GM10266 (cell line): ENCODE measurements around the gene CRY1.

Source experiments
- DNase-seq: peaks from one replicate; pipeline ENCODE4 v3.0.0; 2012; ENCODE audit errors: extremely low spot score
- TF ChIP-seq, protein P1 (sequence below): IDR thresholded peaks from 2 replicates; pipeline ENCODE4 v1.5.1; 2012; ENCODE audit warnings: mild to moderate bottlenecking, low read depth; ENCODE audit not compliant: control insufficient read depth, insufficient read depth; ENCODE audit errors: missing control alignments

Gene CRY1

DNA sequence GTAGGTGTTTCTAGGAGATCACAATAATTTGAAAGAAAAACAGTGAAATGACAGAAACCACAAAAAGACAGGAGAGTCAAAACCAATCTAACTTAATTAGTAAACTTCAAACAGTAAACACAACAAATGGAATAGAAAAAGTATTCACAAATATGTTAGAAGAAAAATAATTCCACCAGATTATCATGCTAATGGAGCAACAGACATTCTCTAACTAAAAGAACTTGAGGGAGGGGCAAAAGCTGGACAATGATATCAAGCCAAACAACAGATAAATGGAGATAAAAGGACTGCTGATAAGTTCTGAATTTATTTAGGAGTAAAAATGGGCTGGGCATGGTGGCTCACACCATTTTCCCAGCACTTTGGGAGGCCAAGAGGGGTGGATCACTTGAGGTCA is 28.7 kb downstream of the CRY1 start:
- no peak for DNase-seq

DNA sequence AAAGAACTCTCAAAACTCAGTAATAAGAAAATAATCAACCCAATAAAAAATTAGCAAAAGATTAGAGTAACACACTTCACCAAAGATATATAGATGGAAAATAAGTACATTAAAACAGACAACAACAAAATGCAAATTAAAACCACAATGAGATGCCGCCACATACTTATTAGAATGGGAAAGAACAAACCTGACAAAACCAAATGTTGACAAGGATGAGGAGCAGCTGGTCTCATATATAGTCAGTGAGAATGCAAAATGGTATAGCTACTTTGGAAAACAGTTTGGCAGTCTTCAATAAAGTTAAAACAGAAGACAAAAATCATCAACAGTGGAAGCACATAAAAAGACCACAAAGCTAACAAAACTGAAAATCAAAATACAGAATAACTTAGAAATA is 29.1 kb downstream of the CRY1 start:
- DNase-seq, result no peak
- TF ChIP-seq, protein P1, sequence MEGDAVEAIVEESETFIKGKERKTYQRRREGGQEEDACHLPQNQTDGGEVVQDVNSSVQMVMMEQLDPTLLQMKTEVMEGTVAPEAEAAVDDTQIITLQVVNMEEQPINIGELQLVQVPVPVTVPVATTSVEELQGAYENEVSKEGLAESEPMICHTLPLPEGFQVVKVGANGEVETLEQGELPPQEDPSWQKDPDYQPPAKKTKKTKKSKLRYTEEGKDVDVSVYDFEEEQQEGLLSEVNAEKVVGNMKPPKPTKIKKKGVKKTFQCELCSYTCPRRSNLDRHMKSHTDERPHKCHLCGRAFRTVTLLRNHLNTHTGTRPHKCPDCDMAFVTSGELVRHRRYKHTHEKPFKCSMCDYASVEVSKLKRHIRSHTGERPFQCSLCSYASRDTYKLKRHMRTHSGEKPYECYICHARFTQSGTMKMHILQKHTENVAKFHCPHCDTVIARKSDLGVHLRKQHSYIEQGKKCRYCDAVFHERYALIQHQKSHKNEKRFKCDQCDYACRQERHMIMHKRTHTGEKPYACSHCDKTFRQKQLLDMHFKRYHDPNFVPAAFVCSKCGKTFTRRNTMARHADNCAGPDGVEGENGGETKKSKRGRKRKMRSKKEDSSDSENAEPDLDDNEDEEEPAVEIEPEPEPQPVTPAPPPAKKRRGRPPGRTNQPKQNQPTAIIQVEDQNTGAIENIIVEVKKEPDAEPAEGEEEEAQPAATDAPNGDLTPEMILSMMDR, result no peak

More for the DNA sequence above, 28.7 kb downstream of the CRY1 start:
- TF ChIP-seq, protein P1, result no peak

DNA sequence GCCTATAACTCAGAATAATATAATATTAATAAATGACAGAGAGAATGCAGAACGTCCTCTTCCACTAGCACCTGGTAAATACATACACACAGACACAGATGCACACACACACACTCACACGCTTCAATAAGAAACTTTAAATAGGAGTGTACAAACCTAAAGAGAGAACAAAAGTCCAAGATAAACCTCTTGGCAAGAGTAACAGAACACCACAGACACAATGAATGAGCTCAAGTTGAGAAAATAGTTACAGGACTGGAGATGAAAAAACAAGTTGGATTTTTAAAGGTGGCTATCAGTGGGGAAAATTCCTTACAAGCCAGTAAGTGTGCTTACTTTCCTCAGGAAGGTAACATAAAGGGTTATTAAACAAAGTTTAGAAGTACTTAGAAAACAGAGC is 35.2 kb downstream of the CRY1 start:
- TF ChIP-seq, protein P1, result no peak

DNA sequence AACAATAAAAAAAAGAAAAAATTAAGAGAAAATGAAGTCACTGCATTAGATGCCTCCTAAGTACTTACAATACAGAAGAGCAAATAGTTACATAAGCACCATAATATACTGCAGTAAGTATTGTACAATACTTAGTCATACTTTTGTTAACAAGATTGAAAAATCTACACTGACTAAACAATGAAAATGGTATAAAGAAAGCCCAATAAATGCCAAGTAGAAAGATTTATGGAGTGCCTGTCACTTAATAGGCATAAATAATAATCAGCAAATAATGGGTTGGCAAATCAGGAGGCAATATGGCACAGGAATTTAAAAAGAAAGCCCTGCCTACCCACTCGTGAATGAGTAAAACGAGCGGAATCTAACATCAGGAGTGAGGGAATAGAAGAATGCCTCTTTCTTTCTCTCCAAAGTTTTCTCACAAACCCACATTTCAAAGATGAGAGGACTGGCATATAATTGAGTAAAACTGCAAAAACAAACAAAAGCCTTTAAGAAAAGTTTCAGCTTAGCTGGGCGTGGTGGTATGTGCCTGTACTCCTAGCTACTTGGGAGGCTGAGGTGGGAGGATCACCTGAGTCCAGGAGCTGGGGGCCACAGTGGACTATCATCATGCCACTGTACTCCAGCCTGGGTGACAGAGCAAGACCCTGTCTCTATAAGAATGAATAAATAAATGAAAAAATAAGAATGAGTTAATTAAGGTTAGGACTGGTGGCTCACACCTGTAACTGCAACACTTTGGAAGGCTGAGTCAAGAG is 36.1 kb downstream of the CRY1 start:
- TF ChIP-seq, protein P1, result no peak
- DNase-seq, result no peak

More for the DNA sequence above, 35.2 kb downstream of the CRY1 start:
- DNase-seq, result no peak

DNA sequence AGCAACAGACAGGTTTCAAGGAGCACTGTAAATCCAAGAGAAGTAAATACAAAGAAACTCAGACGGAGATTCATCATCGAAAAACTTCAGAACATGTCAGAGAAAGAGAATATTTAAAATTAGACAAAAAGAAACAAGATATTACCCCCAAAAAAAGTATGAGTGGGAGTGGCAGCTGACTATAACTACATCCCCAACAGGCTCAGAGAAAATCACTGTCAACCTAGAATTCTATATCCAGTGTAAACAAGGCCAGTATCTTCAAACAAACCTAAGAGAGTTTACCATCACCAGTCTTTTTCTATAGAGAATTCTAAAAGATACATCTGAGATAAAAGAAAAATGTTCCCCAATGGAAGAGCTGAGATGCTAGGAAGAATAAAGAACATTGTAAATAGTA is 39.6 kb downstream of the CRY1 start:
- no peak for DNase-seq
- TF ChIP-seq, protein P1, result no peak

DNA sequence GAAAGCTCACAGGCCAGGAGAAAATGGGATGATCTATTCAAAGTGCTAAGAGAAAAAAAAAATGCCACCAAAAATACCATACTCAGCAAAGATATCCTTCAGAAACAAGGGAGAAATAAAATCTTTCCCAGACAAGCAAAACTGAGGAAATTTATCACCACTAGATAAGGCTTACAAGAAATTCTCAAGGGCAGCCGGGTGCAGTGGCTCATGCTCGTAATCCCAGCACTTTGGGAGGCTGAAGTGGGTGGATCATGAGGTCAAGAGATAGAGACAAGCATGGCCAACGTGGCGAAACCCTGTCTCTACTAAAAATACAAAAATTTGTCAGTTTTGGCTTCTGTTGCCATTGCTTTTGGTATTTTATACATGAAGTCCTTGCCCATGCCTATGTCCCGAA is 48.2 kb downstream of the CRY1 start:
- DNase-seq, result no peak
- TF ChIP-seq, protein P1, result no peak

DNA sequence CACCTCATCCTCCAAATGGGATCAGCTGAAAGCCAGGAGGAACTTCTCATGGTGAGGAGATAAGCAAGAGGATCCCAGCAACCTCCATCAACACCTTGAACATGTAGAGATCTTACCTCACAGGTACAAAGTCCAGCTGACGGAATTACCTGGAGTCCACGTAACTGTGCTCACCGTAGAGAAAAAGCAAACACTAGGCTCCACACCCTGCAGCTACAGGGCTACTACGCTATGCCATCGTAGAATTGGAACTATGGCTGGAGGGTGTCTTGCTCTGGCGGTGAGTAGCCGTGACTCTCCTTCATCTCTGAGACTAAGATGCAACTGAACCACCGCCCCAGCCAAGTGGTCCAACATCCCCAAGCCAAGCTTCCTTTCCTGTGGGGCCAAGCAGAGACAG is 50.5 kb downstream of the CRY1 start:
- DNase-seq, result no peak
- TF ChIP-seq, protein P1, result no peak
